ENCODE results near the gene LUZP1.

LUZP1 gene

GRCh38 chr1:23116216-23116836 lies 52.3 kb downstream of the LUZP1 start:
- no peak for DNase-seq (ENCODE audit: low spot score)

- no peak for DNase-seq (ENCODE audit: low spot score)
These were observed 54.1 kb downstream of the LUZP1 start for GRCh38 chr1:23114424-23115079.

- DNase-seq (ENCODE audit: low spot score): no peak
These were observed 56.8 kb downstream of the LUZP1 start for GRCh38 chr1:23111600-23112535.

- no peak for DNase-seq (ENCODE audit: low spot score)
These were observed 58.3 kb downstream of the LUZP1 start for GRCh38 chr1:23110391-23110790.

GRCh38 chr1:23108918-23109533 lies 59.6 kb downstream of the LUZP1 start:
- no peak for DNase-seq (ENCODE audit: low spot score)

GRCh38 chr1:23103001-23103889 lies 65.4 kb downstream of the LUZP1 start:
- peak; percentile 14 for DNase-seq (ENCODE audit: low spot score)

- peak; percentile 21 for DNase-seq (ENCODE audit: low spot score)
These were observed 66.4 kb downstream of the LUZP1 start for GRCh38 chr1:23102289-23102688.

GRCh38 chr1:23101887-23102286 lies 66.8 kb downstream of the LUZP1 start:
- no peak for DNase-seq (ENCODE audit: low spot score)

- DNase-seq (ENCODE audit: low spot score): no peak
These were observed 67.4 kb downstream of the LUZP1 start for GRCh38 chr1:23101101-23101827.

- no peak for DNase-seq (ENCODE audit: low spot score)
These were observed 68.4 kb downstream of the LUZP1 start for GRCh38 chr1:23100074-23100748.

- DNase-seq (ENCODE audit: low spot score): no peak
These were observed 69.5 kb downstream of the LUZP1 start for GRCh38 chr1:23099171-23099536.

GRCh38 chr1:23098463-23099170 lies 70.0 kb downstream of the LUZP1 start:
- peak; percentile 74 for DNase-seq (ENCODE audit: low spot score)

GRCh38 chr1:23097316-23097715 lies 71.3 kb downstream of the LUZP1 start:
- no peak for DNase-seq (ENCODE audit: low spot score)

- no peak for DNase-seq (ENCODE audit: low spot score)
These were observed 76.2 kb downstream of the LUZP1 start for GRCh38 chr1:23092447-23092846.

GRCh38 chr1:23091545-23091944 lies 77.1 kb downstream of the LUZP1 start:
- no peak for DNase-seq (ENCODE audit: low spot score)

GRCh38 chr1:23090056-23090455 lies 78.6 kb downstream of the LUZP1 start:
- no peak for DNase-seq (ENCODE audit: low spot score)

- no peak for DNase-seq (ENCODE audit: low spot score)
These were observed 80.6 kb downstream of the LUZP1 start for GRCh38 chr1:23088027-23088426.

- DNase-seq (ENCODE audit: low spot score): no peak
These were observed 83.0 kb downstream of the LUZP1 start for GRCh38 chr1:23085696-23086095.

- DNase-seq (ENCODE audit: low spot score): no peak
These were observed 83.8 kb downstream of the LUZP1 start for GRCh38 chr1:23084880-23085279.

Measured in LoVo (cell line).